MM.1S (cell line): ENCODE results near the gene RNPC3.

Experiments
- EZH2 ChIP-seq: fragments of 300-600 bp; sonication (generic); optimal IDR thresholded peaks from 2 replicates; pipeline ENCODE3; 2017; ENCODE audit warnings: low read depth, mild to moderate bottlenecking, antibody characterized with exemption, low read length, mixed read lengths
- EZH2phosphoT487 ChIP-seq: fragments of 300-600 bp; sonication (generic); IDR thresholded peaks from 2 replicates; pipeline ENCODE4 v1.6.1; 2018; ENCODE audit warnings: antibody characterized with exemption, low read length
- TF ChIP-seq, protein P1 (sequence below): fragments of 300-600 bp; sonication (generic); IDR thresholded peaks from 2 replicates; pipeline ENCODE4 v1.5.1; 2016; ENCODE audit warnings: antibody characterized with exemption, low read length, mixed read lengths

DNA sequence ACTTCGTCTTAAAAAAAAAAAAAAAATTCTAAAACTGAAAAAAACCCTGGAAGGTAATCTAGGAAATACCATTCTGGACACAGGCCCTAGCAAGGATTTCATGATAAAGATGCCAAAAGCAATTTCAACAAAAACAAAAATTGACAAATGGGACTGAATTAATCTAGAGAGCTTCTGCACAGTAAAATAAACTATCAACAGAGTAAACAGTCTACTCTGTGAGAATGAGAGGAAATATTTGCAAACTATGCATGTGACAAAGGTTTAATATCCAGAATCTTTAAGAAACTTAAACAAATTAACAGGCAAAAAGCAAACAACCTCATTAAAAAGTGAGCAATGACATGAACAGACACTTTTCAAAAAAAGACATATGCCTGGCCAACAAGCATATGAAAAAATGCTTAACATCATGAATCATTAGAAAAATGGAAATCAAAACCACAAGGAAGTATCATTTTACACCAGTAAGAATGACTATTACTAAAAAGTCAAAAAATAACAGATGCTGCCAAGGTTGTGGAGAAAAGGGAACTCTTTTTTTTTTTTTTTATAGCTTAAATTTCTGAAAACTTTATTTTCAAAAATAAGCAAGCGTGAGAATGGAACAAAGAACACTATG, 29.4 kb upstream of the RNPC3 start:
- TF ChIP-seq, protein P1, sequence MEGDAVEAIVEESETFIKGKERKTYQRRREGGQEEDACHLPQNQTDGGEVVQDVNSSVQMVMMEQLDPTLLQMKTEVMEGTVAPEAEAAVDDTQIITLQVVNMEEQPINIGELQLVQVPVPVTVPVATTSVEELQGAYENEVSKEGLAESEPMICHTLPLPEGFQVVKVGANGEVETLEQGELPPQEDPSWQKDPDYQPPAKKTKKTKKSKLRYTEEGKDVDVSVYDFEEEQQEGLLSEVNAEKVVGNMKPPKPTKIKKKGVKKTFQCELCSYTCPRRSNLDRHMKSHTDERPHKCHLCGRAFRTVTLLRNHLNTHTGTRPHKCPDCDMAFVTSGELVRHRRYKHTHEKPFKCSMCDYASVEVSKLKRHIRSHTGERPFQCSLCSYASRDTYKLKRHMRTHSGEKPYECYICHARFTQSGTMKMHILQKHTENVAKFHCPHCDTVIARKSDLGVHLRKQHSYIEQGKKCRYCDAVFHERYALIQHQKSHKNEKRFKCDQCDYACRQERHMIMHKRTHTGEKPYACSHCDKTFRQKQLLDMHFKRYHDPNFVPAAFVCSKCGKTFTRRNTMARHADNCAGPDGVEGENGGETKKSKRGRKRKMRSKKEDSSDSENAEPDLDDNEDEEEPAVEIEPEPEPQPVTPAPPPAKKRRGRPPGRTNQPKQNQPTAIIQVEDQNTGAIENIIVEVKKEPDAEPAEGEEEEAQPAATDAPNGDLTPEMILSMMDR = no peak
- TF ChIP-seq EZH2 (no peak), EZH2phosphoT487 (no peak)
